HEK293 (cell line): ENCODE data around the gene ANKRD13D.

Source experiments
- CTCF ChIA-PET: fragments of 350-600 bp; formaldehyde crosslinking; extraction: SDS; loops from one replicate; lab custom pipeline; 2021; ENCODE audit warnings: antibody characterized with exemption; lab: Yijun Ruan, JAX
- POLR2A ChIA-PET: fragments of 300-600 bp; formaldehyde crosslinking; extraction: SDS; loops from one replicate; lab custom pipeline; 2020; ENCODE audit warnings: antibody characterized with exemption, inconsistent platforms; lab: Yijun Ruan, JAX
- H3K27ac ChIP-seq: fragments of 200-500 bp; sonication (Bioruptor generic); 2 replicates; pipeline ENCODE4 v1.5.1; 2014; ENCODE audit warnings: low read depth, low read length, control low read depth, inconsistent platforms; ENCODE audit errors: extremely low read depth
- H3K36me3 ChIP-seq, 2 experiments: fragments of 200-500 bp in 1 of 2; sonication (Bioruptor generic) in 1 of 2; 1 replicate in 1 of 2; 2 replicates in 1 of 2; pipeline ENCODE4 v1.5.1; 2014 to 2017; ENCODE audit warnings: inconsistent platforms in 2 of 2, low read length in 2 of 2; ENCODE audit not compliant: control insufficient read depth in 2 of 2, insufficient read depth in 1 of 2
- H3K4me1 ChIP-seq: fragments of 200-500 bp; sonication (Bioruptor generic); 2 replicates; pipeline ENCODE4 v1.5.1; 2014; ENCODE audit warnings: mild to moderate bottlenecking, low read length, inconsistent platforms; ENCODE audit not compliant: control insufficient read depth, insufficient read depth
- H3K4me3 ChIP-seq: 2 replicates; pipeline ENCODE4 v1.5.1; 2011; ENCODE audit warnings: low read depth, mild to moderate bottlenecking, control low read depth, low read length, moderate library complexity
- H3K9me3 ChIP-seq: fragments of 200-500 bp; sonication (Bioruptor generic); 2 replicates; pipeline ENCODE4 v1.5.1; 2014; ENCODE audit warnings: low read depth, low read length, inconsistent platforms; ENCODE audit not compliant: control insufficient read depth, insufficient read depth
- BCL11A ChIP-seq: fragments of 450-650 bp; formaldehyde crosslinking; IDR thresholded peaks from 2 replicates; pipeline ENCODE4 v1.5.1; 2016; ENCODE audit warnings: low read depth, missing biosample characterization, missing genetic modification characterization
- BCL11B ChIP-seq: fragments of 450-650 bp; formaldehyde crosslinking; IDR thresholded peaks from 2 replicates; pipeline ENCODE4 v1.5.1; 2016; ENCODE audit warnings: low read depth, missing biosample characterization, missing genetic modification characterization
- CTCF ChIP-seq: fragments of 450-650 bp; formaldehyde crosslinking; IDR thresholded peaks from 2 replicates; pipeline ENCODE4 v1.5.1; 2016; ENCODE audit warnings: missing biosample characterization, missing genetic modification characterization
- GLI4 ChIP-seq: fragments of 450-650 bp; formaldehyde crosslinking; IDR thresholded peaks from 2 replicates; pipeline ENCODE4 v1.5.1; 2016; ENCODE audit warnings: missing biosample characterization, missing genetic modification characterization
- KLF9 ChIP-seq: fragments of 450-650 bp; formaldehyde crosslinking; IDR thresholded peaks from 2 replicates; pipeline ENCODE4 v1.5.1; 2016; ENCODE audit warnings: missing biosample characterization, missing genetic modification characterization, low read depth
- MYNN ChIP-seq: fragments of 450-650 bp; formaldehyde crosslinking; IDR thresholded peaks from 2 replicates; pipeline ENCODE4 v1.5.1; 2016; ENCODE audit warnings: missing biosample characterization, missing genetic modification characterization, borderline replicate concordance
- SCRT2 ChIP-seq: fragments of 450-650 bp; formaldehyde crosslinking; IDR thresholded peaks from 2 replicates; pipeline ENCODE4 v1.5.1; 2016; ENCODE audit warnings: missing biosample characterization, missing genetic modification characterization
- ZBTB17 ChIP-seq: fragments of 450-650 bp; formaldehyde crosslinking; IDR thresholded peaks from 2 replicates; pipeline ENCODE4 v1.5.1; 2016; ENCODE audit warnings: missing biosample characterization, missing genetic modification characterization
- ZBTB26 ChIP-seq: fragments of 450-650 bp; formaldehyde crosslinking; optimal IDR thresholded peaks from 2 replicates; pipeline ENCODE3; 2016; ENCODE audit warnings: missing biosample characterization, mild to moderate bottlenecking, missing genetic modification characterization
- ZBTB7A ChIP-seq: fragments of 450-650 bp; formaldehyde crosslinking; IDR thresholded peaks from 2 replicates; pipeline ENCODE4 v1.5.1; 2016; ENCODE audit warnings: low read depth, missing biosample characterization, missing genetic modification characterization
- ZBTB8A ChIP-seq: fragments of 450-650 bp; formaldehyde crosslinking; IDR thresholded peaks from 2 replicates; pipeline ENCODE4 v1.5.1; 2016; ENCODE audit warnings: missing biosample characterization, missing genetic modification characterization
- ZNF174 ChIP-seq: fragments of 450-650 bp; formaldehyde crosslinking; IDR thresholded peaks from 2 replicates; pipeline ENCODE4 v1.5.0; 2017; ENCODE audit warnings: missing biosample characterization, mild to moderate bottlenecking, missing genetic modification characterization
- ZNF510 ChIP-seq: fragments of 450-650 bp; formaldehyde crosslinking; IDR thresholded peaks from 2 replicates; pipeline ENCODE4 v1.5.1; 2018; ENCODE audit warnings: mild to moderate bottlenecking, missing genetic modification characterization, missing biosample characterization; ENCODE audit not compliant: insufficient replicate concordance
- ZNF580 ChIP-seq: fragments of 450-650 bp; formaldehyde crosslinking; IDR thresholded peaks from 2 replicates; pipeline ENCODE4 v1.5.1; 2016; ENCODE audit warnings: missing biosample characterization, missing genetic modification characterization
- ZNF596 ChIP-seq: fragments of 450-650 bp; IDR thresholded peaks from 2 replicates; pipeline ENCODE4 v1.5.0; 2018; ENCODE audit warnings: missing biosample characterization, mild to moderate bottlenecking, missing genetic modification characterization, moderate library complexity
- ZNF621 ChIP-seq: fragments of 450-650 bp; formaldehyde crosslinking; IDR thresholded peaks from 2 replicates; pipeline ENCODE4 v1.5.1; 2017; ENCODE audit warnings: missing biosample characterization, missing genetic modification characterization
- ZNF704 ChIP-seq: fragments of 450-650 bp; formaldehyde crosslinking; IDR thresholded peaks from 2 replicates; pipeline ENCODE4 v1.5.1; 2016; ENCODE audit warnings: missing biosample characterization, missing genetic modification characterization
- ZNF768 ChIP-seq: fragments of 450-650 bp; formaldehyde crosslinking; IDR thresholded peaks from 2 replicates; pipeline ENCODE4 v1.5.1; 2018; ENCODE audit warnings: missing biosample characterization, mild to moderate bottlenecking, missing genetic modification characterization
- ZNF785 ChIP-seq: fragments of 450-650 bp; formaldehyde crosslinking; IDR thresholded peaks from 2 replicates; pipeline ENCODE4 v1.5.1; 2016; ENCODE audit warnings: missing biosample characterization, missing genetic modification characterization
- ZSCAN30 ChIP-seq: fragments of 450-650 bp; IDR thresholded peaks from 2 replicates; pipeline ENCODE4 v1.5.1; 2018; ENCODE audit warnings: missing biosample characterization, mild to moderate bottlenecking, missing genetic modification characterization, moderate library complexity

ANKRD13D gene

GRCh38 chr11:67265633-67266448 is 23.3 kb upstream of the ANKRD13D start:
- Histone ChIP-seq H3K9me3 (no peaks in the 10 kb centered on the region), H3K27ac (no peak overlapping the region; the same call in 1 of the 2 replicates), H3K4me3 (peak overlapping the region; percentile 20), H3K4me1 (no peaks in the 10 kb centered on the region), H3K36me3 (peaks cover 0 to 33% of the 10 kb centered on the region in 2 experiments; a peak in 1 of 3 replicates)
- ChIA-PET POLR2A (interaction anchor here (1.0 to 1.3 kb wide), 4 partner anchors 11 to 51 kb away, joined by 3 to 7 read pairs (median 4); no protein-coding TSS in a partner anchor), CTCF (interaction anchor here (1.0 to 4.9 kb wide), 7 partner anchors 12 to 116 kb away, joined by 3 to 104 read pairs (median 5); no protein-coding TSS in a partner anchor)
- TF ChIP-seq ZNF580 (no peak), GLI4 (tag by site-specific recombination) (no peak), ZBTB7A (tag by site-specific recombination) (peak; percentile 25; the same call in 1 of the 2 replicates), MYNN (tag by site-specific recombination) (no peak), ZSCAN30 (peak; percentile 67; the same call in 1 of the 2 replicates), BCL11B (tag by site-specific recombination) (peak; percentile 100), ZBTB8A (peak; percentile 36; the same call in 1 of the 2 replicates), KLF9 (tag by site-specific recombination) (no peak), ZNF704 (no peak), ZNF174 (tag by site-specific recombination) (no peak), CTCF (peak; percentile 49; the same call in 1 of the 2 replicates), ZNF785 (no peak), ZNF621 (no peak), ZBTB26 (tag by site-specific recombination) (peak; percentile 41), ZNF596 (tag by site-specific recombination) (no peak), ZNF510 (no peak), BCL11A (peak; percentile 98), ZBTB17 (tag by site-specific recombination) (peak; percentile 71), ZNF768 (no peak), SCRT2 (no peak)
